GM21390 (cell line): ENCODE data around the gene SYNJ1.
"Not testable (repeated sequence)": the region's sequence is repeated elsewhere in the genome, so short reads cannot be mapped to it uniquely, and the experiment has no call there.

Experiments
- ATAC-seq: cut with Tn5 transposase; IDR thresholded peaks from one replicate; pipeline ENCODE4 v1.9.1; 2021; ENCODE audit not compliant: unreplicated experiment

The SYNJ1 gene

GRCh38 chr21:32739946-32740345 is 12.1 kb upstream of the SYNJ1 start:
- no peak for ATAC-seq

GRCh38 chr21:32736083-32736482 is 8.3 kb upstream of the SYNJ1 start:
- ATAC-seq = not testable (repeated sequence)

- no peak for ATAC-seq
These were observed 7.7 kb upstream of the SYNJ1 start for GRCh38 chr21:32735524-32735923.

- no peak for ATAC-seq
These were observed 6.3 kb upstream of the SYNJ1 start for GRCh38 chr21:32733990-32734613.

- ATAC-seq = no peak
These were observed 5.5 kb upstream of the SYNJ1 start for GRCh38 chr21:32733356-32733755.

- ATAC-seq = no peak
These were observed 4.7 kb upstream of the SYNJ1 start for GRCh38 chr21:32732544-32732943.

- no peak for ATAC-seq
These were observed 1.0 kb upstream of the SYNJ1 start for GRCh38 chr21:32728848-32729247.

- ATAC-seq = peak; percentile 1
These were observed 635 bp upstream of the SYNJ1 start for GRCh38 chr21:32728456-32728839.

GRCh38 chr21:32726839-32727686 is 750 bp downstream of the SYNJ1 start:
- peak; percentile 11 for ATAC-seq

GRCh38 chr21:32719085-32719484 is 8.7 kb downstream of the SYNJ1 start:
- ATAC-seq = no peak

- no peak for ATAC-seq
These were observed 9.9 kb downstream of the SYNJ1 start for GRCh38 chr21:32717851-32718316.

- no peak for ATAC-seq
These were observed 11.3 kb downstream of the SYNJ1 start for GRCh38 chr21:32716486-32716885.

GRCh38 chr21:32713726-32714125 is 14.1 kb downstream of the SYNJ1 start:
- no peak for ATAC-seq

GRCh38 chr21:32712641-32713040 is 15.2 kb downstream of the SYNJ1 start:
- no peak for ATAC-seq

- peak; percentile 98 for ATAC-seq
These were observed 15.8 kb downstream of the SYNJ1 start for GRCh38 chr21:32712043-32712442.

GRCh38 chr21:32710987-32711386 is 16.8 kb downstream of the SYNJ1 start:
- ATAC-seq = no peak

GRCh38 chr21:32710069-32710784 is 17.6 kb downstream of the SYNJ1 start:
- ATAC-seq = no peak

GRCh38 chr21:32708069-32708468 is 19.7 kb downstream of the SYNJ1 start:
- ATAC-seq = no peak

GRCh38 chr21:32705901-32706300 is 21.9 kb downstream of the SYNJ1 start:
- no peak for ATAC-seq

GRCh38 chr21:32705139-32705538 is 22.7 kb downstream of the SYNJ1 start:
- ATAC-seq = no peak

GRCh38 chr21:32702702-32703101 is 25.1 kb downstream of the SYNJ1 start:
- no peak for ATAC-seq
